HCT116 (cell line): Measurements from ENCODE around the gene DSTYK. TPM values are rescaled to one million over a fixed set of nuclear protein-coding genes. Genes with fewer than 3 reads are reported as not detected.

ENCODE experiments used
- ATAC-seq: fragments of 200-7000 bp; cut with Tn5 transposase; 2 replicates; pipeline ENCODE4 v1.9.1; 2020; ENCODE audit warnings: mild to moderate bottlenecking, moderate library complexity
- BruUV-seq: library from RNA; stranded (reverse); fragments of 400-500 nt; replicated peaks from 2 replicates; lab custom pipeline; 2021; lab: Mats Ljungman, UMichigan
- CTCF ChIA-PET: fragments of 300-600 bp; sonication (Branson Sonifier 250); formaldehyde crosslinking; loops from one replicate; lab custom pipeline; 2021; ENCODE audit warnings: antibody characterized with exemption; lab: Charles Lee
- POLR2A ChIA-PET: fragments of 300-600, 350-600 bp; sonication (Branson Sonifier 250); formaldehyde crosslinking; loops from one replicate; lab custom pipeline; 2021; ENCODE audit warnings: antibody characterized with exemption; lab: Charles Lee
- RAD21 ChIA-PET, 2 experiments: fragments of 300-600 bp; sonication (Branson Sonifier 250); formaldehyde crosslinking; loops; one replicate each; lab custom pipeline; 2023; ENCODE audit warnings: low total read pairs in 2 of 2; ENCODE audit not compliant: uncharacterized antibody in 2 of 2, unreplicated experiment in 2 of 2, low non-redundant PET in 1 of 2; lab: Charles Lee
- DNase-seq: peaks from one replicate; pipeline ENCODE4 v3.0.0-alpha.2; 2010; ENCODE audit warnings: low read depth, low spot score
- H2AFZ ChIP-seq: fragments of 200-600 bp; shearing (Covaris generic), sonication (generic); 2 replicates; pipeline ENCODE4 v1.6.1; 2017; ENCODE audit warnings: low read depth, mixed run types, mixed read lengths, antibody characterized with exemption, low read length; ENCODE audit not compliant: poor library complexity, severe bottlenecking
- H3K27ac ChIP-seq: 2 replicates; pipeline ENCODE4 v1.5.1; 2012; ENCODE audit warnings: low read depth, low read length
- H3K27me3 ChIP-seq: fragments of 200-600 bp; sonication (generic); 2 replicates; pipeline ENCODE4 v1.6.1; 2016; ENCODE audit warnings: mixed run types, low read length, mixed read lengths; ENCODE audit not compliant: insufficient read depth
- H3K36me3 ChIP-seq, 2 experiments: fragments of 200-500 bp in 1 of 2; fragments of 200-600 bp in 1 of 2; sonication (Bioruptor generic) in 1 of 2; sonication (generic) in 1 of 2; 2 replicates each; pipeline versions ENCODE4 v1.5.1 to v1.6.1; 2014 to 2016; ENCODE audit warnings: low read length in 2 of 2, inconsistent platforms in 1 of 2, mixed read lengths in 1 of 2, mixed run types in 1 of 2; ENCODE audit not compliant: insufficient read depth in 2 of 2, control insufficient read depth in 1 of 2
- H3K4me1 ChIP-seq, 2 experiments: fragments of 200-600 bp in 1 of 2; sonication (generic) in 1 of 2; 2 replicates each; pipeline versions ENCODE4 v1.5.1 to v1.6.1; 2012 to 2017; ENCODE audit warnings: low read length in 2 of 2, inconsistent platforms in 1 of 2, mild to moderate bottlenecking in 1 of 2, mixed read lengths in 1 of 2, mixed run types in 1 of 2, moderate library complexity in 1 of 2; ENCODE audit not compliant: insufficient read depth in 2 of 2, control insufficient read depth in 1 of 2
- H3K4me2 ChIP-seq: fragments of 200-600 bp; sonication (generic); 2 replicates; pipeline ENCODE4 v1.6.1; 2017; ENCODE audit warnings: mixed run types, low read length, mixed read lengths
- H3K4me3 ChIP-seq, 2 experiments: fragments of 200-600 bp in 1 of 2; sonication (generic) in 1 of 2; replicated peaks in 1 of 2; 2 replicates each; pipeline ENCODE4 v1.5.1; 2011 to 2016; ENCODE audit warnings: low read length in 2 of 2, control low read depth in 1 of 2, low read depth in 1 of 2, mild to moderate bottlenecking in 1 of 2, mixed read lengths in 1 of 2, mixed run types in 1 of 2
- H3K79me2 ChIP-seq: fragments of 200-600 bp; sonication (generic); 2 replicates; pipeline ENCODE4 v1.6.1; 2017; ENCODE audit warnings: mild to moderate bottlenecking, mixed run types, low read length, moderate library complexity, mixed read lengths; ENCODE audit not compliant: insufficient read depth
- H3K9ac ChIP-seq: fragments of 200-600 bp; sonication (generic); 2 replicates; pipeline ENCODE4 v1.6.1; 2016; ENCODE audit warnings: low read length, mixed read lengths
- H3K9me2 ChIP-seq: fragments of 200-600 bp; sonication (generic), shearing (Covaris generic); 2 replicates; pipeline ENCODE4 v1.6.1; 2017; ENCODE audit warnings: mixed run types, mild to moderate bottlenecking, moderate library complexity; ENCODE audit not compliant: insufficient read depth
- H3K9me3 ChIP-seq, 2 experiments: fragments of 200-500 bp in 1 of 2; fragments of 200-600 bp in 1 of 2; sonication (Bioruptor generic) in 1 of 2; sonication (generic) in 1 of 2; 2 replicates each; pipeline ENCODE4 v1.6.1; 2014 to 2017; ENCODE audit warnings: low read length in 2 of 2, mixed read lengths in 2 of 2, inconsistent platforms in 1 of 2, low read depth in 1 of 2, mild to moderate bottlenecking in 1 of 2, mixed run types in 1 of 2, moderate library complexity in 1 of 2; ENCODE audit not compliant: control insufficient read depth in 1 of 2, insufficient read depth in 1 of 2
- H4K20me1 ChIP-seq: fragments of 200-600 bp; sonication (generic), shearing (Covaris generic); 2 replicates; pipeline ENCODE4 v1.6.1; 2017; ENCODE audit warnings: mixed run types, mild to moderate bottlenecking, moderate library complexity; ENCODE audit not compliant: insufficient read depth
- CEBPB ChIP-seq: IDR thresholded peaks from 2 replicates; pipeline ENCODE4 v1.6.1; 2012; ENCODE audit warnings: low read depth
- ELF1 ChIP-seq: IDR thresholded peaks from 2 replicates; pipeline ENCODE4 v1.6.1; 2012; ENCODE audit warnings: low read depth, borderline replicate concordance
- MAX ChIP-seq: IDR thresholded peaks from 2 replicates; pipeline ENCODE4 v1.6.1; 2012
- REST ChIP-seq: IDR thresholded peaks from 2 replicates; pipeline ENCODE4 v1.6.1; 2012; ENCODE audit warnings: low read depth
- SP1 ChIP-seq: IDR thresholded peaks from 2 replicates; pipeline ENCODE4 v1.6.1; 2012; ENCODE audit warnings: low read depth
- YY1 ChIP-seq: IDR thresholded peaks from 2 replicates; pipeline ENCODE4 v1.6.1; 2011; ENCODE audit warnings: low read length, low read depth, moderate library complexity, mild to moderate bottlenecking; ENCODE audit not compliant: insufficient replicate concordance; ENCODE audit errors: extremely low read depth
- ZFX ChIP-seq: fragments of 450-650 bp; IDR thresholded peaks from 2 replicates; pipeline ENCODE4 v1.6.1; 2017
- intact Hi-C: fragments of 100-400 bp; cut with micrococcal nuclease; formaldehyde crosslinking; loops from 2 replicates; pipeline ENCODE4 v1.10.0; 2022
- total RNA-seq: library from RNA; stranded (reverse); gene quantifications from one replicate; pipeline ENCODE4 v1.2.1, GENCODE V29; 2021; ENCODE audit not compliant: unreplicated experiment
- TF ChIP-seq, protein P1 (sequence below): IDR thresholded peaks from 2 replicates; pipeline ENCODE4 v1.6.1; 2011; ENCODE audit warnings: mild to moderate bottlenecking, low read length, moderate library complexity; ENCODE audit not compliant: insufficient replicate concordance; ENCODE audit errors: extremely low read depth

Gene DSTYK
- total RNA-seq, 1 experiment from 2014 or later, result 6.6 TPM

- ChIA-PET CTCF (interaction anchor here (1.6 kb wide), 1 partner anchor 12 kb away, joined by 7 read pairs; no protein-coding TSS in a partner anchor), RAD21 (no interaction called here), POLR2A (no interaction called here)
- Histone ChIP-seq H3K9me3 (no peaks in the 10 kb centered on the region), H3K36me3 (no peaks in the 10 kb centered on the region), H3K27me3 (no peaks in the 10 kb centered on the region), H3K9me2 (no peaks in the 10 kb centered on the region), H2AFZ (no peak overlapping the region), H3K4me3 (no peak overlapping the region), H4K20me1 (no peaks in the 10 kb centered on the region), H3K27ac (no peak overlapping the region), H3K79me2 (no peaks in the 10 kb centered on the region), H3K4me2 (no peak overlapping the region), H3K9ac (no peak overlapping the region), H3K4me1 (no peaks in the 10 kb centered on the region)
- no TSS peak for BruUV-seq
- intact Hi-C loops, result no loop called here
- ATAC-seq (no peak), DNase-seq (no peak)
- TF ChIP-seq, protein P1, sequence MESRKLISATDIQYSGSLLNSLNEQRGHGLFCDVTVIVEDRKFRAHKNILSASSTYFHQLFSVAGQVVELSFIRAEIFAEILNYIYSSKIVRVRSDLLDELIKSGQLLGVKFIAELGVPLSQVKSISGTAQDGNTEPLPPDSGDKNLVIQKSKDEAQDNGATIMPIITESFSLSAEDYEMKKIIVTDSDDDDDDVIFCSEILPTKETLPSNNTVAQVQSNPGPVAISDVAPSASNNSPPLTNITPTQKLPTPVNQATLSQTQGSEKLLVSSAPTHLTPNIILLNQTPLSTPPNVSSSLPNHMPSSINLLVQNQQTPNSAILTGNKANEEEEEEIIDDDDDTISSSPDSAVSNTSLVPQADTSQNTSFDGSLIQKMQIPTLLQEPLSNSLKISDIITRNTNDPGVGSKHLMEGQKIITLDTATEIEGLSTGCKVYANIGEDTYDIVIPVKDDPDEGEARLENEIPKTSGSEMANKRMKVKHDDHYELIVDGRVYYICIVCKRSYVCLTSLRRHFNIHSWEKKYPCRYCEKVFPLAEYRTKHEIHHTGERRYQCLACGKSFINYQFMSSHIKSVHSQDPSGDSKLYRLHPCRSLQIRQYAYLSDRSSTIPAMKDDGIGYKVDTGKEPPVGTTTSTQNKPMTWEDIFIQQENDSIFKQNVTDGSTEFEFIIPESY, result no peak
- TF ChIP-seq REST (no peak), ZFX (no peak), MAX (no peak), ELF1 (no peak), YY1 (no peak), CEBPB (no peak), SP1 (no peak)
Measured at GRCh38 chr1:205129447-205130029, 82.0 kb downstream of the DSTYK start.
